B cell (primary cell): ENCODE measurements around the gene CBL. TPM values are rescaled to one million over a fixed set of nuclear protein-coding genes. Genes with fewer than 3 reads are reported as not detected.

Experiments used
- ATAC-seq: fragments of 200-7000 bp; cut with Tn5 transposase; one replicate; pipeline ENCODE4 v1.10.0; 2021; ENCODE audit warnings: low read depth, mild to moderate bottlenecking, moderate number of reproducible peaks, moderate library complexity
- CTCF ChIA-PET: fragments of 350-600 bp; sonication (Branson Sonifier 250); formaldehyde crosslinking; loops from one replicate; lab custom pipeline; 2021; ENCODE audit warnings: antibody characterized with exemption, inconsistent platforms; lab: Charles Lee
- POLR2A ChIA-PET: fragments of 350-600 bp; sonication (Branson Sonifier 250); formaldehyde crosslinking; loops from one replicate; lab custom pipeline; 2021; ENCODE audit warnings: antibody characterized with exemption; lab: Charles Lee
- DNase-seq: peaks from one replicate; pipeline ENCODE4 v3.0.0; 2013
- H2AFZ ChIP-seq: 2 replicates; pipeline ENCODE4 v1.6.1; 2012; ENCODE audit warnings: mild to moderate bottlenecking, low read depth, low read length; ENCODE audit not compliant: insufficient read depth, poor library complexity, severe bottlenecking
- H3K27ac ChIP-seq, 2 donors: 1 replicate in 1 of 2; 2 replicates in 1 of 2; pipeline ENCODE4 v1.5.1; 2012 to 2013; ENCODE audit warnings: low read length in 2 of 2, mild to moderate bottlenecking in 2 of 2, moderate library complexity in 1 of 2
- H3K27me3 ChIP-seq, 4 experiments: fragments of 200-600 bp in 1 of 4; sonication (generic) in 1 of 4; replicated peaks in 1 of 4; 1 replicate in 2 of 4; 2 replicates in 2 of 4; pipeline versions ENCODE4 v1.6.1 to v1.7.0; 2013 to 2016; ENCODE audit warnings: low read length in 3 of 4, mild to moderate bottlenecking in 2 of 4, mixed read lengths in 1 of 4, moderate library complexity in 1 of 4; ENCODE audit not compliant: insufficient read depth in 4 of 4, control insufficient read depth in 3 of 4; ENCODE audit errors: control extremely low read depth in 1 of 4
- H3K36me3 ChIP-seq, 2 experiments: replicated peaks in 1 of 2; 1 replicate in 1 of 2; 2 replicates in 1 of 2; pipeline versions ENCODE4 v1.6.1 to v1.7.1; 2013; ENCODE audit warnings: low read length in 1 of 2; ENCODE audit not compliant: insufficient read depth in 2 of 2, control insufficient read depth in 1 of 2; ENCODE audit errors: control extremely low read depth in 1 of 2, extremely low read depth in 1 of 2
- H3K4me1 ChIP-seq, 2 donors: fragments of 200-600 bp in 1 of 2; sonication (generic) in 1 of 2; 1 replicate in 1 of 2; 2 replicates in 1 of 2; pipeline versions ENCODE4 v1.5.1 to v1.6.1; 2013 to 2017; ENCODE audit warnings: low read length in 2 of 2; ENCODE audit not compliant: control insufficient read depth in 2 of 2, insufficient read depth in 2 of 2
- H3K4me2 ChIP-seq: replicated peaks from 2 replicates; pipeline ENCODE3; 2012; ENCODE audit warnings: mild to moderate bottlenecking, low read depth, low read length; ENCODE audit not compliant: poor library complexity, severe bottlenecking
- H3K4me3 ChIP-seq, 5 experiments: fragments of 200-600 bp in 1 of 5; sonication (generic) in 1 of 5; 1 replicate in 3 of 5; 2 replicates in 2 of 5; pipeline versions ENCODE4 v1.5.1 to v1.7.0; 2011 to 2016; ENCODE audit warnings: low read length in 4 of 5, mild to moderate bottlenecking in 4 of 5, low read depth in 2 of 5, control low read depth in 1 of 5, moderate library complexity in 1 of 5; ENCODE audit not compliant: insufficient read depth in 1 of 5; ENCODE audit errors: control extremely low read depth in 1 of 5, extremely low read depth in 1 of 5
- H3K79me2 ChIP-seq: fragments of 200-600 bp; sonication (generic); one replicate; pipeline ENCODE4 v1.6.0; 2016; ENCODE audit warnings: low read length; ENCODE audit not compliant: control insufficient read depth, insufficient read depth
- H3K9ac ChIP-seq: fragments of 200-600 bp; sonication (generic); 2 replicates; pipeline ENCODE4 v1.6.1; 2017; ENCODE audit warnings: mild to moderate bottlenecking, low read length, moderate library complexity
- H3K9me3 ChIP-seq, 3 donors: one replicate each; pipeline versions ENCODE4 v1.6.1 to v1.7.1; 2013; ENCODE audit warnings: low read length in 2 of 3; ENCODE audit not compliant: control insufficient read depth in 2 of 3, insufficient read depth in 1 of 3; ENCODE audit errors: control extremely low read depth in 1 of 3
- H4K20me1 ChIP-seq: 2 replicates; pipeline ENCODE4 v1.6.0; 2012; ENCODE audit warnings: mild to moderate bottlenecking, low read length; ENCODE audit not compliant: insufficient read depth, control insufficient read depth, poor library complexity, severe bottlenecking
- H3K27ac Mint-ChIP-seq: one replicate; pipeline ENCODE4 v1.8.0; 2021; ENCODE audit warnings: mixed read lengths
- H3K27me3 Mint-ChIP-seq: one replicate; pipeline ENCODE4 v1.8.0; 2021; ENCODE audit warnings: mixed read lengths
- H3K4me1 Mint-ChIP-seq: one replicate; pipeline ENCODE4 v1.8.0; 2021; ENCODE audit warnings: mixed read lengths
- H3K4me3 Mint-ChIP-seq: one replicate; pipeline ENCODE4 v1.8.0; 2021; ENCODE audit warnings: mixed read lengths
- H3K9me3 Mint-ChIP-seq: one replicate; pipeline ENCODE4 v1.8.0; 2022; ENCODE audit warnings: mixed read lengths; ENCODE audit not compliant: insufficient read depth
- CTCF ChIP-seq: fragments of 200-600 bp; IDR thresholded peaks from one replicate; pipeline ENCODE4 v1.8.0; 2022; ENCODE audit warnings: antibody characterized with exemption, mild to moderate bottlenecking
- EZH2 ChIP-seq: IDR thresholded peaks from 2 replicates; pipeline ENCODE4 v1.6.1; 2012; ENCODE audit warnings: borderline replicate concordance, low read depth, mild to moderate bottlenecking, moderate library complexity, low read length; ENCODE audit not compliant: insufficient read depth, poor library complexity, severe bottlenecking
- WGBS: methylation state at CpG from one replicate; pipeline ENCODE4 v1.1.5; 2013; ENCODE audit warnings: missing lambda C conversion rate; ENCODE audit not compliant: insufficient coverage; 5-methylcytosine and 5-hydroxymethylcytosine counted together
- intact Hi-C: fragments of 100-400 bp; cut with micrococcal nuclease; formaldehyde crosslinking; loops from one replicate; pipeline ENCODE4 v1.10.0; 2022
- polyA plus RNA-seq: library from polyadenylated mRNA; depleted of rRNA; stranded (reverse); fragments of >200 nt; gene quantifications from 2 replicates; pipeline ENCODE4 v1.2.3, GENCODE V29; 2012
- total RNA-seq, 2 donors: library from RNA; stranded (reverse); fragments of 120-200 nt in 1 of 2; gene quantifications; 1 replicate in 1 of 2; 2 replicates in 1 of 2; pipeline versions ENCODE4 v1.2.3 to v1.2.4, GENCODE V29; 2013 to 2022

Gene CBL
- total and polyA plus RNA-seq, 2 donors (not counting 1 experiment from before 2014, with no cell fraction given), result 11.7 to 35.2 TPM

GRCh38 chr11:119236490-119236889, 30.4 kb downstream of the CBL start:
- Histone ChIP-seq H3K79me2 (peaks cover 58% of the 10 kb centered on the region), H2AFZ (no peak overlapping the region), H3K4me1 (peaks cover 8% of the 10 kb centered on the region in 2 donors), H4K20me1 (peaks cover 19% of the 10 kb centered on the region), H3K36me3 (peaks cover 17 to 42% of the 10 kb centered on the region in 2 experiments), H3K4me2 (no peak overlapping the region), H3K9ac (no peak overlapping the region), H3K27me3 (no peaks in the 10 kb centered on the region), H3K27ac (no peak overlapping the region), H3K4me3 (no peak overlapping the region), H3K9me3 (no peaks in the 10 kb centered on the region)
- TF ChIP-seq EZH2 (no peak), CTCF (no peak)
- ChIA-PET POLR2A (no interaction called here), CTCF (interaction anchor here (0.6 kb wide), 1 partner anchor 74 kb away, joined by 4 read pairs; no protein-coding TSS in a partner anchor)
- no peaks in the 10 kb centered on the region for H3K9me3 Mint-ChIP-seq
- no peak overlapping the region for H3K27ac Mint-ChIP-seq
- H3K4me1 Mint-ChIP-seq, result peaks cover 26% of the 10 kb centered on the region
- H3K4me3 Mint-ChIP-seq, result no peak overlapping the region
- DNase-seq (no peak), ATAC-seq (no peak)
- no peaks in the 10 kb centered on the region for H3K27me3 Mint-ChIP-seq
- intact Hi-C loops, result no loop called here

- Mint-ChIP-seq H3K9me3 (no peaks in the 10 kb centered on the region), H3K4me3 (no peak overlapping the region), H3K27me3 (no peaks in the 10 kb centered on the region), H3K4me1 (peaks cover 26% of the 10 kb centered on the region), H3K27ac (no peak overlapping the region)
- peaks cover 57% of the 10 kb centered on the region for H3K79me2 ChIP-seq
- H3K9me3 ChIP-seq, result no peaks in the 10 kb centered on the region
- ChIA-PET POLR2A (no interaction called here), CTCF (interaction anchor here (0.6 kb wide), 1 partner anchor 74 kb away, joined by 4 read pairs; no protein-coding TSS in a partner anchor)
- peak overlapping the region in 1 of 2 donors; percentile 1 for H3K27ac ChIP-seq
- no peak for DNase-seq
- H2AFZ ChIP-seq, result no peak overlapping the region
- H3K4me2 ChIP-seq, result no peak overlapping the region
- WGBS, result no CpG with 5 or more reads among the region's 1 CpG
- no peaks in the 10 kb centered on the region for H3K27me3 ChIP-seq
- intact Hi-C loops, result no loop called here
- peaks cover 17 to 44% of the 10 kb centered on the region in 2 experiments for H3K36me3 ChIP-seq
- H3K4me3 ChIP-seq, result no peak overlapping the region
- H3K4me1 ChIP-seq, result peaks cover 8% of the 10 kb centered on the region in 2 donors
- TF ChIP-seq EZH2, result no peak
- TF ChIP-seq CTCF, result no peak
- ATAC-seq, result no peak
- H4K20me1 ChIP-seq, result peaks cover 18% of the 10 kb centered on the region
- H3K9ac ChIP-seq, result no peak overlapping the region
Observed at GRCh38 chr11:119236891-119237290, 30.8 kb downstream of the CBL start.
